NCI-H1048 (cell line): ENCODE data around the gene NRN1L.
"Not testable (repeated sequence)": the region's sequence is repeated elsewhere in the genome, so short reads cannot be mapped to it uniquely, and the experiment has no call there.

Experiments used
- DNase-seq: peaks from one replicate; lab custom pipeline; 2025; lab: John Stamatoyannopoulos, UW

The NRN1L gene

GRCh38 chr16:67860589-67861398 is 23.9 kb upstream of the NRN1L start:
- no peak for DNase-seq

DNA sequence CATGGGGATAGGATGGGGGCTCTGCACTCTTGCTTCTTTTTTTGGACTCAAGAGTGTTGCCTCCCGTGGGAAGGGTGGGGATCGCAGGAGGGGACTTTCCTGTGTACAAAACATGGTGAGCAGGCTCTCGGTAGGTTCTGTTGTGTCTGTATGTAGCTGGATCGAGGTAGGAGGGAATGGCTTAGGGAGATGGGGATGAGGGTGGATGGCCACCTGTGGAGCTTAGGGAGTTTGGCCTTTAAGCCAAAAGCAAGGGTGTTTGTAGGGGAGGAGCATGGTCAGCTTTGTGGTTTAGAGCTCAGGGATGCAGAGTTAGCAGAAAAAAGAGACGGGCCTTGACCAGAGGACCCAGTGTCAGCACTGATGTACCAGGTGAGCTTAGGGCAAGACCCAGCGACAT is 22.8 kb upstream of the NRN1L start:
- DNase-seq: no peak

GRCh38 chr16:67862623-67863583 is 21.8 kb upstream of the NRN1L start:
- no peak for DNase-seq

GRCh38 chr16:67864044-67864443 is 20.6 kb upstream of the NRN1L start:
- not testable (repeated sequence) for DNase-seq

- no peak for DNase-seq
Observed at GRCh38 chr16:67864594-67864993, 20.1 kb upstream of the NRN1L start.

- DNase-seq: no peak
Observed at GRCh38 chr16:67865318-67865717, 19.4 kb upstream of the NRN1L start.

GRCh38 chr16:67868290-67868689 is 16.4 kb upstream of the NRN1L start:
- DNase-seq: no peak

- DNase-seq: no peak
Observed at GRCh38 chr16:67869653-67870052, 15.0 kb upstream of the NRN1L start.

- DNase-seq: no peak
Observed at GRCh38 chr16:67871256-67871655, 13.4 kb upstream of the NRN1L start.

- no peak for DNase-seq
Observed at GRCh38 chr16:67872131-67872630, 12.5 kb upstream of the NRN1L start.

DNA sequence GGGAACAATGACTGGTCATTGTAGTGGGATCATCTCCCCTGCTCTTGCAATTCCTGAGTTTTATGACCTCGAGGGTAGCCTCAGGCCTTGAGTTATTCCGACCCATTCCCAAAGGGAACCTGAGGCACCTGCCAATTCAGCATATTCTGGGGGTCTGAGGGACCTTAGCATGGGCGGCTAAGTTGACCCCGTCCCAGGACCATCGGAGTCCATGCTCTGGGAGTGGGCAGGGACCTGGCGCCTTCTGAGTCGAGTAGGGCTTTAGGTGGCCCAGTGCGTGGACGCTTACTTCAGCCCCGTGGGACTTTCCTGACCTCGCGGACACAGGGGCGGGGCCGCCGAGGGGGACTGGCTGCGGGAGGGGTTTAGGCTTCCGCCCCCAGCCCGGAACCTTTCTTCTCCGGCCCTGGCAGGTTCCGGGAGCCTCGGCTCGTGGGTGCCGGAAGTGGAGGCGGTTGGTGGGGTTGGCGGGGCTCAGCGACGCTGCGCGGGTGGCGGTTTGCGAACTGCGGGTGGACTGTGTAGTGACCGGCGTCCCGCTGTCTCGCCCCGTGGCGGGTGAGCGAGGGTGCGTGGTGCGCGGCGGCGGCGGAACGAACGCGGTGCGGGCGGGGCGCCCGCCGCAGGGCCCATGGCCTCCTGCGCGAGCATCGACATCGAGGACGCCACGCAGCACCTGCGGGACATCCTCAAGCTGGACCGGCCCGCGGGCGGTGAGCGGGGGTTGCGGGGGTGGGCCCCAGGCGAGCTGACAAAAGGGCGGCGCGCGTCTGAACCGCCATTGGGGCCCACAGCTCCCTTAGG is 11.9 kb upstream of the NRN1L start, which contains the start of gene EDC4:
EDC4 (plus strand) TSS at position 422 of the 804 bp plus-strand sequence; CDS start at position 632, 210 bp downstream.
- no peak for DNase-seq

- no peak for DNase-seq
Observed at GRCh38 chr16:67873435-67874370, 11.0 kb upstream of the NRN1L start.

DNA sequence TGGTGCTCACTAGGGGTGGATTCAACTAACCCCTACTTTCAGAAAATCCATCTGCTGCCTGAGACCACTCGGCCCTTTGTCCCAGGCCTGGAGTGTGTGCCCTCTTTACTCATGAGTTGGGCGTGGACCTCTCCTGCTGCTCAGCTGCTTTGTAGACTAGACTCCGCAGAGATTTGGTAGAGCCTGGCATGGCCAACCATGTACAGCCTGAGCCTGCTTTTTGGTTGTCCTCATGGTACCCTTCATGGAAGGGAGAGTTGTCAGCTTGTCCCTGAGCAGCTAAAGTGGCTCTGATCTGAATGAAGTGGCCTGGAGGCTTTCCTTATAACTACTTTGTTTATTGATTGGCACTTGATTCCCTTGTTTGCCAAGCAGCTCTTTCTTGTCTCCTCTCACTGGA is 10.3 kb upstream of the NRN1L start:
- no peak for DNase-seq

DNA sequence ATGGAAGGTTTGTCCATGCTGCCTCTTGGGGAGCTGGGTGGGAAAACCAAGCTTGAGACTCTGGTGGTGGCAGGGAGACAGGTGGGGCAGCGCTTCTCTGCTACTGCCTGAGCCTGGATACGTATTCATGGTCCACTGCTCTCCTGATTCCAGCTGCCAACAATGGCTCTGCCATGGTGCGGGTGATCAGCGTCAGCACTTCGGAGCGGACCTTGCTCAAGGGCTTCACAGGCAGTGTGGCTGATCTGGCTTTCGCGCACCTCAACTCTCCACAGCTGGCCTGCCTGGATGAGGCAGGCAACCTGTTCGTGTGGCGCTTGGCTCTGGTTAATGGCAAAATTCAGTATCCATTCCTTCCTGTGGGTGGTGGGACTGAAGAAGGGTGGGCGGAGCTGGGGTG is 7.6 kb upstream of the NRN1L start:
- no peak for DNase-seq

DNA sequence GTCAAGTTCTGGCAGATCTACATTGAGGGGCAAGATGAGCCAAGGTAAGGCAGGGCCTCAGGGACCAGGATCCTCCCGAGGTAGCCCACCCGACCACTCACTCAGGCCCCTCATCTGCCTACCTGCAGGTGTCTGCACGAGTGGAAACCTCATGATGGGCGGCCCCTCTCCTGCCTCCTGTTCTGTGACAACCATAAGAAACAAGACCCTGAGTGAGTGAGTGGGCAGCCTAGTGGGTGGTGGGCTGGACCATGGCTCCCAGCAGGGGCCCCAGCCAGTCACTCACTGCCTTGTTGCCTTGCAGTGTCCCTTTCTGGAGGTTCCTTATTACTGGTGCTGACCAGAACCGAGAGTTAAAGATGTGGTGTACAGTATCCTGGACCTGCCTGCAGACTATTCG is 6.5 kb upstream of the NRN1L start:
- no peak for DNase-seq

- DNase-seq: no peak
Observed at GRCh38 chr16:67878846-67879245, 5.8 kb upstream of the NRN1L start.

GRCh38 chr16:67879462-67879861 is 5.2 kb upstream of the NRN1L start:
- DNase-seq: no peak

DNA sequence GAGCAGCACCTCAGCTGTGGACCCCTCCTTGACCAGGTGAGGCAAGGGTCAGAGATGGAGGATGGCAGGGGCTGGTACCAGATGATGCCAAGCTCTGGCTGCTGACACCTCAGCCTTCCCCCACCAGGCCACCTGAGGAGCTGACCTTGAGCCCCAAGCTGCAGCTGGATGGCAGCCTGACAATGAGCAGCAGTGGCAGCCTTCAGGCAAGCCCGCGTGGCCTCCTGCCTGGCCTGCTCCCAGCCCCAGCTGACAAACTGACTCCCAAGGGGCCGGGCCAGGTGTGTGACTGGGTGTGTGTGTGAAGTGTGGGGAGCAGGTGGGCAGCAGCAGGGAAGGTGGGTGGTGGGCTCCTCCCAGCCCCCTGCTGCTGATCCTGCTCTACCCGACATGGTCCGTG is 4.7 kb upstream of the NRN1L start:
- DNase-seq: no peak

DNA sequence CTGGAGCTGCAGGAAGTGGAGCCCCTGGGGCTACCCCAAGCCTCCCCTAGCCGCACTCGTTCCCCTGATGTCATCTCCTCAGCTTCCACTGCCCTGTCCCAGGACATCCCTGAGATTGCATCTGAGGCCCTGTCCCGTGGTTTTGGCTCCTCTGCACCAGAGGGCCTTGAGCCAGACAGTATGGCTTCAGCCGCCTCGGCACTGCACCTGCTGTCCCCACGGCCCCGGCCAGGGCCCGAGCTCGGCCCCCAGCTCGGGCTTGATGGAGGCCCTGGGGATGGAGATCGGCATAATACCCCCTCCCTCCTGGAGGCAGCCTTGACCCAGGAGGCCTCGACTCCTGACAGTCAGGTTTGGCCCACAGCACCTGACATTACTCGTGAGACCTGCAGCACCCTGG is 4.1 kb upstream of the NRN1L start:
- no peak for DNase-seq

DNA sequence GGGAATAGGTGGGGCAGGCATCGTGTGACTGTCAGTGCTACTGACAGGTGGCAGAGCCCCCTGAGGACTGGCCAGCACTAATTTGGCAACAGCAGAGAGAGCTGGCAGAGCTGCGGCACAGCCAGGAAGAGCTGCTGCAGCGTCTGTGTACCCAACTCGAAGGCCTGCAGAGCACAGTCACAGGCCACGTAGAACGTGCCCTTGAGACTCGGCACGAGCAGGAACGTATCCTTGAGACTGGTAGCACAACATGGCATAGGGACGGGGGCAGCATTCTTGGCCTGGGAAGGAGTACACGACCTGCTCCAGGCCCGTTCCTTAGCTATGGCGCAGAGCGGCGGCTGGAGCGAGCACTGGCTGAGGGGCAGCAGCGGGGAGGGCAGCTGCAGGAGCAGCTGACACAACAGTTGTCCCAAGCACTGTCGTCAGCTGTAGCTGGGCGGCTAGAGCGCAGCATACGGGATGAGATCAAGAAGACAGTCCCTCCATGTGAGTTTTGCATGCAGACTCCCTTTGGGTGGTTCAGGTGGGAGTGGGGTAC is 3.0 kb upstream of the NRN1L start:
- no peak for DNase-seq
